ENCODE measurements around the gene SLC37A2.

The SLC37A2 gene

GRCh38 chr11:125112208-125112604, 49.1 kb downstream of the SLC37A2 start:
- no peak for DNase-seq

GRCh38 chr11:125114518-125114917, 51.4 kb downstream of the SLC37A2 start:
- no peak for DNase-seq

- no peak for DNase-seq
These were observed 54.3 kb downstream of the SLC37A2 start for GRCh38 chr11:125117429-125117828.

- DNase-seq: no peak
These were observed 60.3 kb downstream of the SLC37A2 start for GRCh38 chr11:125123194-125123946.

- DNase-seq: peak; percentile 85
These were observed 61.0 kb downstream of the SLC37A2 start for GRCh38 chr11:125123947-125124617.

- no peak for DNase-seq
These were observed 61.5 kb downstream of the SLC37A2 start for GRCh38 chr11:125124618-125124992.

DNA sequence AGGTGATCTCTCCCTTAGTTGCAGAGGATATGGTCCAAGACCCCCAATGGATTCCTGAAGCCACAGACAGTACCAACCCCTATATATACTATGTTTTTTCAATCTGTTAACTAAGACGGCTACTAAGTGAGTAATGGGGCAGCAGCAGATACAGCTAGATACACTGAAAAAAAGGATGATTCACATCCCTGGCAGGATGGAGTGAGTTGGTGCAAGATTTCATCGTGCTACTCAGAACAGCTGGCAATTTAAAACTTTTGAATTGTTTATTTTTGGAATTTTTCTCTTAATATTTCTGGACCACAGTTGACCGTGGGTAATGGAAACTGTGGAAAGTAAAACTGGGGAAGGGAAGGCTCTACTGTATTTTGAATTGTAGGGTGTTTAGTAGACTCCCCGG, 65.3 kb downstream of the SLC37A2 start:
- no peak for DNase-seq

DNA sequence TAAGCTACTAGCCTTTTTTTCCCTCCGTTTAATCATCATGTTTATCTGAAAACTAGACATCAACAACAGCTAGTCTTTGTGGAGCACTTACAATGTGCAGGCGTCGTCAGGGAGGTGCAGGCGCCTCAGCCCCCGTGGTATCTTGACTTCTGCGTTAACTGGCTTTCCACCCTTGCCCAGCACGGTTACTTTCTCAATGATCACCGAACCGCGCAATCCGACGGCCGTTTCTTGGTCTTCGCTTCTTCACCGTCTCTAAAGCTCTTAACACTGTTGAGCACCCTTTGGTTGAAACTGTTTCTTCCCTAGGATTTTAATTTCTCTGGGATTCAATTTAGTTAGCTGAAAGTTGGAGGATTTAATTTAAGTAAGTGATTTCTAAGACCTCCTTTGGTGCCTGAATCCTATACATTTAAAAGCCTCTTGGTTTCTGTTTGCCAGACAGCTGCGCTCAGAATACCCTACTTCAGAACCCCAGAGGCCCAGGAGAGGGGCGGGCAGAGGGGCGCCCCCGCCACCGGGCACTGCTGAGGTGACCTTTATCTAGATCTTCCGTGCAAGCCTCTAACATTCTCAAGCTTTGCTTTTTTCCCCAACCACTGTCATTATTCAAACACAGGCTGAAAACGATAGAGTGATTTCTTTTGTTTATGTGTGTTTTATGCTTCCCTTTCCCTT, 66.3 kb downstream of the SLC37A2 start:
- no peak for DNase-seq

DNA sequence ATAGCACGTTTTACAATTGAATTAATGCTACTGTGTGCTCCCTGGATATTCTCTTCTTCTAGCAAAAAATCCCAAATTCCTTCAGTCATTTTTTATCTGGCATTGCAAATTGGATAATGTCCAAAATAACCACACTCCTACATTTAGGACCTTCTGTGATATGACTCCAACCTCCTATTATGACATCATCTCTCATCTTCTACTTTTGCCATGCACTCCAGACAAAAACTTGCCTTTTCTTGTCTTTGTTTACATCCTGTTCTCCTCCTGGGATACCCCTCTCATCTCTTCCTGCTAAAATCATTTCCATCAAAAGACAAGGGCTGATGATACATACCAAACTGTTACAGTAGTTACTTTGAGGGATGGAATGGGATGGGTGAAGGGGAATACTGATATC, 69.0 kb downstream of the SLC37A2 start:
- DNase-seq: no peak

DNA sequence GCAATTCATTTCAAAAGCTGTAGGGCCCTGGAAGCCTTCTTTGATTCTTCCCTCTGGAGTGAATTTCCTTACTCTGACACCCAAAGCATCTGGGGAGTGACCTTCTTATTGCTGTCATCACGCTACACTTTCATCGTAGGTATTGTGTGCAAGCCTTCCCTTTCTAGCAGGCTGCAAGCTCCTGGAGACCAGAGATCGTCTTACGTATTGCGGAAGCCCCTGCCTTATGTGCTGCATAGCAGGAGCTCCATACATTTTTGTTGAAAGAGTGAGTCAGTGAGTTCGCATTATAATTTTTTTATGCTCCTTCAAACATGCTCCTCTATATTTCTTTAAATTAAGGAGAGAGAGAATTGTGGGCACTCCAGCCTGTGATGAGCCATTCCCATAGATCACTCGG, 69.5 kb downstream of the SLC37A2 start:
- no peak for DNase-seq

GRCh38 chr11:125136001-125136400, 72.9 kb downstream of the SLC37A2 start:
- DNase-seq: no peak

DNA sequence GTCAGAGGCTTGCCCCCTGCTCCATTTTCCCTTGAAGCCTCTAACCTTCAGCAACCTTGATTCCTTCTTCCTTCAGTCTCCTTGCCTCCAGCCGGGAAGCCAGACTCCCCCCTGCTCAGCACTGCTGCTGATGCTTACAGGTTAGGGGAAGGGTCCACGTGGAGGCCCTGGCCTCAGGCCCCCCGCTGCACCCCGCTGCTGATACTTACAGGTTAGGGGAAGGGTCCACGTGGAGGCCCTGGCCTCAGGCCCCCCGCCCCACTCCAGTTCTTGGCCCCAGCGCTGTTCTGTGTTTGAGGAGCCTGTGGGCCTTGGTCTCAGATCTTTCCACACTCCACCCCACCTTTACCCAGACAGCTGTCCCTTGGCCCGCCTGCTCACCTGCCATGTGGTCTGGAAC, 75.9 kb downstream of the SLC37A2 start:
- DNase-seq: no peak

DNA sequence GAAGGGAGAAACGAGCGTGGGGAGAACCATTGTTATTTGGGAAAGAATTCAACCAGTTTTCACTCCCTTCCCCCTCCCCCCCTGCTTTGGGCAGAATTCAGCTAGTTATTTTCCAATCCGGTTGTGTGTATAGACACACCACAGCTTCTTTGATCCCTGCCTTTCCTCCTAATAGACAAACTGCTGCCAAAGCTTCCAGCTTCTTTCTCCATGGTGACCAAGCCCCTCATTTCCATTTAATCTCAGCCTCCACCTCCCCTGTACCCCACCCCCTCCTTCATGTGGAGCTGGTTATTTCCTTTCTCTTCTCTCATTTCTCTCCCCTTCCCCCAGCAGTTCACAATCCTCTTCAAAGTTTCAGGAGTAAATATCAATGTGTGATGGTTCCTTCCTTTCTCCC, 76.7 kb downstream of the SLC37A2 start:
- no peak for DNase-seq
